Lower leg skin (tissue), 3 donors: ENCODE measurements around the gene GPC6.

Experiments
- CTCF ChIP-seq, 3 donors: fragments of 450-650 bp; IDR thresholded peaks; one replicate each; pipeline ENCODE4 v1.5.1; 2016; ENCODE audit warnings: antibody characterized with exemption in 3 of 3, mild to moderate bottlenecking in 3 of 3, moderate library complexity in 2 of 3
- POLR2A ChIP-seq, 2 donors: fragments of 450-650 bp; IDR thresholded peaks; one replicate each; pipeline ENCODE4 v1.6.1; 2016 to 2017; ENCODE audit warnings: antibody characterized with exemption in 2 of 2, mild to moderate bottlenecking in 1 of 2, moderate library complexity in 1 of 2

DNA sequence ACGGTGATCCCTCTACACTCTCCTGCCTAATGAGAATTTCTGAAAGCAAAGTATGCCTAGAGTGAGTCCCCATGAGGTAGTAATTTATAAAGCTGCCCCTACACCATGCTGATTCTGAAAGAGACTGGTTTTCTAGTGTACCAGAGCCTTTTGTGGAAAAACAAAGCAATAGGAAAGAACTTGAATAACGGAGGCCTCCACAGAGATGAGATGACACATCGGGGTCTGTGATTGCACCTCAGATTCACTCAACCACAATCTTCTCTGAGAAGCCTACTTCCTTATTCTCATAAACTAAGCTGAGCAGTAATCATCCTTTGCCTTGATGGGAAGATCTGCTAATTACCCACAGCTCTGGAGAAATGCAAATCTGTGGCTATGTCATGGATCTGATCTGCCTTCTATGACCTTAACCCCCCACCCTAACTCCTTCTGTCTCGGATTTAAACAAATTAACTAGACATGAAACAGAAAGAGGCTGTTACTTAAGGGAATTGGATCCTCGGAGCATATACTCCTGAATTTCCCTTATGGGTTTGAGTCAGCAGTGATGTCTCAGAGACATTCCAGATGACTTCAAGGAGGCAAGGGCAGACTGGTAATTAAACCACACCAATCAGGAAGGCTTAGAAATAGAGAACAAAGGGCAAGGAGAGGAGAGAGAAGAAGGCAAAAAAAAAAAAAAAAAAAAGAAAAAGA lies 1124.8 kb downstream of the GPC6 start:
- TF ChIP-seq CTCF (IDR thresholded peaks at IDR 0.05) (no peak), POLR2A (IDR thresholded peaks at IDR 0.05) (no peak)
